ENCODE results near the gene FOXA1. TPM values are rescaled to one million over a fixed set of nuclear protein-coding genes. Genes with fewer than 3 reads are reported as not detected.

The FOXA1 gene
- total RNA-seq, result not detected

GRCh38 chr14:37594971-37595808 is at the start of gene FOXA1, which contains the start of gene TTC6:
FOXA1 (minus strand) TSS chr14:37595249; CDS start chr14:37594972, 277 bp downstream.
TTC6 (plus strand) TSS chr14:37595629; CDS start chr14:37622065, 26,436 bp downstream.
- no peak for FAIRE-seq

GRCh38 chr14:37643701-37644100 is 48.7 kb upstream of the FOXA1 start:
- DNase-seq (ENCODE audit: low spot score in 2 of 2), result no peak
- no peak for FAIRE-seq

More at GRCh38 chr14:37594971-37595808, at the start of gene FOXA1, which contains the start of gene TTC6:
- peak in 1 of 2 donors; percentile 69 for DNase-seq (ENCODE audit: low spot score in 2 of 2)

GRCh38 chr14:37642125-37642524 is 47.1 kb upstream of the FOXA1 start:
- DNase-seq (ENCODE audit: low spot score in 2 of 2) (no peak), FAIRE-seq (no peak)

- no peak for FAIRE-seq
- no peak for DNase-seq (ENCODE audit: low spot score in 2 of 2)
Measured at GRCh38 chr14:37641117-37641516, 46.1 kb upstream of the FOXA1 start.

- DNase-seq (ENCODE audit: low spot score in 2 of 2), result no peak
- FAIRE-seq, result no peak
Measured at GRCh38 chr14:37638599-37638998, 43.5 kb upstream of the FOXA1 start.

- FAIRE-seq (no peak), DNase-seq (ENCODE audit: low spot score in 2 of 2) (no peak)
Measured at GRCh38 chr14:37637341-37637740, 42.3 kb upstream of the FOXA1 start.

GRCh38 chr14:37625597-37626595 is 30.8 kb upstream of the FOXA1 start:
- no peak for DNase-seq (ENCODE audit: low spot score in 2 of 2)
- FAIRE-seq, result no peak

GRCh38 chr14:37623971-37624370 is 28.9 kb upstream of the FOXA1 start:
- no peak for FAIRE-seq
- no peak for DNase-seq (ENCODE audit: low spot score in 2 of 2)

GRCh38 chr14:37623426-37623951 is 28.4 kb upstream of the FOXA1 start:
- no peak for FAIRE-seq
- DNase-seq (ENCODE audit: low spot score in 2 of 2), result no peak

GRCh38 chr14:37622231-37622923 is 27.3 kb upstream of the FOXA1 start:
- DNase-seq (ENCODE audit: low spot score in 2 of 2), result no peak

GRCh38 chr14:37620856-37621255 is 25.8 kb upstream of the FOXA1 start:
- DNase-seq (ENCODE audit: low spot score in 2 of 2) (no peak), FAIRE-seq (no peak)

More at GRCh38 chr14:37622231-37622923, 27.3 kb upstream of the FOXA1 start:
- FAIRE-seq, result no peak

- peak in 1 of 2 donors; percentile 2 for DNase-seq (ENCODE audit: low spot score in 2 of 2)
- FAIRE-seq, result no peak
Measured at GRCh38 chr14:37618498-37619028, 23.5 kb upstream of the FOXA1 start.

- FAIRE-seq, result no peak
- DNase-seq (ENCODE audit: low spot score in 2 of 2), result peak in 1 of 2 donors; percentile 8
Measured at GRCh38 chr14:37617864-37618365, 22.9 kb upstream of the FOXA1 start.

GRCh38 chr14:37616853-37617252 is 21.8 kb upstream of the FOXA1 start:
- no peak for FAIRE-seq
- DNase-seq (ENCODE audit: low spot score in 2 of 2), result no peak

- FAIRE-seq, result no peak
- peak in 1 of 2 donors; percentile 2 for DNase-seq (ENCODE audit: low spot score in 2 of 2)
Measured at GRCh38 chr14:37615582-37616289, 20.7 kb upstream of the FOXA1 start.

GRCh38 chr14:37610945-37611523 is 16.0 kb upstream of the FOXA1 start:
- DNase-seq (ENCODE audit: low spot score in 2 of 2) (no peak), FAIRE-seq (no peak)

- FAIRE-seq (no peak), DNase-seq (ENCODE audit: low spot score in 2 of 2) (no peak)
Measured at GRCh38 chr14:37608649-37609048, 13.6 kb upstream of the FOXA1 start.

- FAIRE-seq, result no peak
- DNase-seq (ENCODE audit: low spot score in 2 of 2), result no peak
Measured at GRCh38 chr14:37606678-37607077, 11.6 kb upstream of the FOXA1 start.

Measured in frontal cortex (tissue), 4 donors.